ENCODE data around the gene LRRC8B.

- TF ChIP-seq CTCF (IDR thresholded peaks at IDR 0.05) (no peak), POLR2A (IDR thresholded peaks at IDR 0.05) (no peak), EP300 (IDR thresholded peaks at IDR 0.05) (no peak)
Measured at GRCh38 chr1:89503690-89504089, 20.9 kb upstream of the LRRC8B start.

All from ovary (tissue), 3 donors.